ENCODE results near the gene RSRC1. TPM values are rescaled to one million over a fixed set of nuclear protein-coding genes. Genes with fewer than 3 reads are reported as not detected.
A peak's percentile ranks its signal among the peaks of the same experiment; 100 is the strongest.

Gene RSRC1
- polyA plus RNA-seq, 1 donor (not counting 4 experiments of a cell fraction or from before 2014, with no cell fraction given): 11.1 TPM

DNA sequence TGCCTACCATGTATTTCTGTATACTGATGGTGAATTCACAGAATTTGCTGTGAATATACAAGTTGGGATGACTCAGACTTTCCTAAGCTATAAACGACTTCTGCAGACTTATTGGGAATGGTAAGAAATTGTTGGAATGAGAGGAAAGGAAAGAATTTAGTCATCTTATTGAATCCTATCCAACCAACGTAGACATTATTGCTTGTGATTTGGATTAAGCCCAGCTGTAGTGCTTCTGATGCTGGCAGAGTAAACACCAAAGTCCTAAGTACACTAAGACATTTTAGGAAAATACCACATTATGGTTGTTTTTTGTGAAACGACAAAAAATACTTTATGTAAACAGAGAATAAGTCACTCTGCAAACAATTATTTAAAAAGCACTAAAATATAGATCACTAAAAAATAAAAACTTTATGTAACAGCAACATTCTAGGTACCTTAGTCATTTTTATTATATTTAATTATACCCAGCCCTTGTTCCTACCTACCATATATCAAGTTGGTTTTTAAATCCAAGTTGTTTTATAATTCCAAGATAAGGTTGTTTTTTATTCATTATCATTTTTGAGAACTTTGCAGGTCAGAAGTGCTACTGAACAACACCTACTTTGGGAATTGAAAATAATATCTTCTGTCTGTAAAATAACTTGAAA, 361.9 kb downstream of the RSRC1 start:
- no peak overlapping the region for H2AFZ ChIP-seq (ENCODE audit: control insufficient read depth, low read length)
- no peak for FAIRE-seq
- H3K27me3 ChIP-seq (ENCODE audit: control insufficient read depth, extremely low read depth, insufficient read depth, low read length): no peaks in the 10 kb centered on the region
- H3K4me2 ChIP-seq (ENCODE audit: control insufficient read depth, extremely low read depth, insufficient read depth, low read depth, low read length): no peak overlapping the region
- no peaks in the 10 kb centered on the region for H3K79me2 ChIP-seq (ENCODE audit: control insufficient read depth, insufficient read depth, low read length)
- DNase-seq (ENCODE audit: low read depth, low spot score): peak; percentile 49
- no peak overlapping the region for H3K27ac ChIP-seq (ENCODE audit: control insufficient read depth, insufficient read depth, low read length)
- no peaks in the 10 kb centered on the region for H3K4me1 ChIP-seq (ENCODE audit: control insufficient read depth, extremely low read depth, insufficient read depth, low read length)
- no peaks in the 10 kb centered on the region for H3K9me3 ChIP-seq (ENCODE audit: control insufficient read depth, low read depth, low read length)
- TF ChIP-seq EZH2 (IDR thresholded peaks at IDR 0.05; ENCODE audit: low read length): no peak
- TF ChIP-seq, protein P1, sequence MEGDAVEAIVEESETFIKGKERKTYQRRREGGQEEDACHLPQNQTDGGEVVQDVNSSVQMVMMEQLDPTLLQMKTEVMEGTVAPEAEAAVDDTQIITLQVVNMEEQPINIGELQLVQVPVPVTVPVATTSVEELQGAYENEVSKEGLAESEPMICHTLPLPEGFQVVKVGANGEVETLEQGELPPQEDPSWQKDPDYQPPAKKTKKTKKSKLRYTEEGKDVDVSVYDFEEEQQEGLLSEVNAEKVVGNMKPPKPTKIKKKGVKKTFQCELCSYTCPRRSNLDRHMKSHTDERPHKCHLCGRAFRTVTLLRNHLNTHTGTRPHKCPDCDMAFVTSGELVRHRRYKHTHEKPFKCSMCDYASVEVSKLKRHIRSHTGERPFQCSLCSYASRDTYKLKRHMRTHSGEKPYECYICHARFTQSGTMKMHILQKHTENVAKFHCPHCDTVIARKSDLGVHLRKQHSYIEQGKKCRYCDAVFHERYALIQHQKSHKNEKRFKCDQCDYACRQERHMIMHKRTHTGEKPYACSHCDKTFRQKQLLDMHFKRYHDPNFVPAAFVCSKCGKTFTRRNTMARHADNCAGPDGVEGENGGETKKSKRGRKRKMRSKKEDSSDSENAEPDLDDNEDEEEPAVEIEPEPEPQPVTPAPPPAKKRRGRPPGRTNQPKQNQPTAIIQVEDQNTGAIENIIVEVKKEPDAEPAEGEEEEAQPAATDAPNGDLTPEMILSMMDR (optimal IDR thresholded peaks at IDR 0.05 in 1 of 3, IDR thresholded peaks at IDR 0.05 in 1 of 3, conservative IDR thresholded peaks at IDR 0.05 in 1 of 3; ENCODE audit: extremely low read depth in 1 of 3, insufficient read depth in 2 of 3, low read length in 3 of 3): no peak
- no peaks in the 10 kb centered on the region for H3K9me1 ChIP-seq (ENCODE audit: control insufficient read depth, extremely low read depth, insufficient read depth, low read length)
- dilution Hi-C loops (cut with MboI; ENCODE audit: extremely low pct_ligation_motif_present, low sequenced_read_pairs): no loop called here
- H3K36me3 ChIP-seq (ENCODE audit: control insufficient read depth in 2 of 2, extremely low read depth in 1 of 2, insufficient read depth in 2 of 2, low read length in 2 of 2): no peaks in the 10 kb centered on the region
- no peak overlapping the region for H3K9ac ChIP-seq (ENCODE audit: control insufficient read depth, extremely low read depth, insufficient read depth, low read length)
- no peak overlapping the region for H3K4me3 ChIP-seq (ENCODE audit: control insufficient read depth in 2 of 3, extremely low read depth in 1 of 3, insufficient read depth in 2 of 3, low read depth in 1 of 3, low read length in 3 of 3)
- H4K20me1 ChIP-seq (ENCODE audit: control insufficient read depth, extremely low read depth, insufficient read depth, low read length): peaks cover 2% of the 10 kb centered on the region

DNA sequence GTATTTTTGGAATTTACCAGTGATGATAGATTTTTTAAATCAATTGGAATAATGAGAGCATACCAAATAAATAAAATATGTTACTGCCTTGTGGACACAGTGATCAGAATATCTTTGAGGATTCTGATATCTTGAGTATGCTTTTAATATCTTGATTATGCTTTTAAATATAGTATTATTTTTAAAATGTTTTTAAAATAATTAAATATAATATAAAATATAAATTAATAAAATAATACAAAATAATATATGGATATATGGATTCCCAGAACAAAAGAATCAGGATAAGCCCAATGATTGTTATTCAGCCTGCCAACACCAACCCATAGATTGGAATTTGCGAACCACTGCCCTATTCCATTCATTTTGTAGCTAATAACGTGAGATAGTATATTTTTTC, 369.2 kb downstream of the RSRC1 start:
- no peaks in the 10 kb centered on the region for H3K4me1 ChIP-seq (ENCODE audit: control insufficient read depth, extremely low read depth, insufficient read depth, low read length)
- no peak overlapping the region for H2AFZ ChIP-seq (ENCODE audit: control insufficient read depth, low read length)
- H3K36me3 ChIP-seq (ENCODE audit: control insufficient read depth in 2 of 2, extremely low read depth in 1 of 2, insufficient read depth in 2 of 2, low read length in 2 of 2): no peaks in the 10 kb centered on the region
- dilution Hi-C loops (cut with MboI; ENCODE audit: extremely low pct_ligation_motif_present, low sequenced_read_pairs): no loop called here
- no peaks in the 10 kb centered on the region for H4K20me1 ChIP-seq (ENCODE audit: control insufficient read depth, extremely low read depth, insufficient read depth, low read length)
- FAIRE-seq (no peak), DNase-seq (ENCODE audit: low read depth, low spot score) (no peak)
- no peaks in the 10 kb centered on the region for H3K9me1 ChIP-seq (ENCODE audit: control insufficient read depth, extremely low read depth, insufficient read depth, low read length)
- no peak overlapping the region for H3K9ac ChIP-seq (ENCODE audit: control insufficient read depth, extremely low read depth, insufficient read depth, low read length)
- no peak overlapping the region for H3K4me2 ChIP-seq (ENCODE audit: control insufficient read depth, extremely low read depth, insufficient read depth, low read depth, low read length)
- no peaks in the 10 kb centered on the region for H3K27me3 ChIP-seq (ENCODE audit: control insufficient read depth, extremely low read depth, insufficient read depth, low read length)
- no peak overlapping the region for H3K27ac ChIP-seq (ENCODE audit: control insufficient read depth, insufficient read depth, low read length)
- H3K9me3 ChIP-seq (ENCODE audit: control insufficient read depth, low read depth, low read length): no peaks in the 10 kb centered on the region
- H3K79me2 ChIP-seq (ENCODE audit: control insufficient read depth, insufficient read depth, low read length): no peaks in the 10 kb centered on the region
- H3K4me3 ChIP-seq (ENCODE audit: control insufficient read depth in 2 of 3, extremely low read depth in 1 of 3, insufficient read depth in 2 of 3, low read depth in 1 of 3, low read length in 3 of 3): no peak overlapping the region
- TF ChIP-seq, protein P1 (optimal IDR thresholded peaks at IDR 0.05 in 1 of 3, IDR thresholded peaks at IDR 0.05 in 1 of 3, conservative IDR thresholded peaks at IDR 0.05 in 1 of 3; ENCODE audit: extremely low read depth in 1 of 3, insufficient read depth in 2 of 3, low read length in 3 of 3): no peak
- TF ChIP-seq EZH2 (IDR thresholded peaks at IDR 0.05; ENCODE audit: low read length): no peak

Measured in keratinocyte (primary cell).